ENCODE measurements around the gene PLN. TPM values are rescaled to one million over a fixed set of nuclear protein-coding genes. Genes with fewer than 3 reads are reported as not detected.

PLN gene
- total RNA-seq, 4 donors from 2014 or later: 45.2 to 194 (median 155) TPM

DNA sequence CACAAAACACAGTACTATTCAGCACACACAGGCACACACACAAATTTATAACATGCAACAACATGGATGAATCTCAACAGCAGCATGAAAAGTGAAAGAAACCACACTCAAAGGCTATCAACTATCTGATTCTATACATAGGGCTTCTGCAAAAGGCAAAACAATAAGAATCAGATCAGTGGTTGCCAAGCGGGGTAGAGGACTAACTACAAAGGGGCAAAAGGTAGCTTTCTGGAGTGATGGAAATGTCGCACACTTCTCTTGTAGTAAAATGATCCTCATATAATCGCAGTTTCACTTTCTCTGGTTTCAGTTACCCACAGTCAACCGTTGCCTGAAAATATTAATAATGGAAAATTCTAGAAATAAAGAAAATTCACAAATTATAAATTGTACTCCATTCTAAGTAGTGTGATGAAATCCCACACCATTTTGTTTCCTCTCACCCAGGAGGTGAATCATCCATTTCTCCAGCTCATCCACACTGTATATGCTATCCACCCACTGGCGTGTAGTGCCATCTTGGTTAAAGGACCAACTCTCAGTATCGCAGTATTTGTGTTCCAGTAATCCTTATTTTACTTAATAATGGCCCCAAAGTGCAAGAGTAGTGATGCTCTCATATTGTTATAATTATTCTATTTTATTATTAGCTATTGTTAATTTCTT is 12.8 kb upstream of the PLN start:
- H3K36me3 ChIP-seq: no peaks in the 10 kb centered on the region
- no peak for TF ChIP-seq POLR2A (IDR thresholded peaks at IDR 0.05)
- TF ChIP-seq, protein P1, sequence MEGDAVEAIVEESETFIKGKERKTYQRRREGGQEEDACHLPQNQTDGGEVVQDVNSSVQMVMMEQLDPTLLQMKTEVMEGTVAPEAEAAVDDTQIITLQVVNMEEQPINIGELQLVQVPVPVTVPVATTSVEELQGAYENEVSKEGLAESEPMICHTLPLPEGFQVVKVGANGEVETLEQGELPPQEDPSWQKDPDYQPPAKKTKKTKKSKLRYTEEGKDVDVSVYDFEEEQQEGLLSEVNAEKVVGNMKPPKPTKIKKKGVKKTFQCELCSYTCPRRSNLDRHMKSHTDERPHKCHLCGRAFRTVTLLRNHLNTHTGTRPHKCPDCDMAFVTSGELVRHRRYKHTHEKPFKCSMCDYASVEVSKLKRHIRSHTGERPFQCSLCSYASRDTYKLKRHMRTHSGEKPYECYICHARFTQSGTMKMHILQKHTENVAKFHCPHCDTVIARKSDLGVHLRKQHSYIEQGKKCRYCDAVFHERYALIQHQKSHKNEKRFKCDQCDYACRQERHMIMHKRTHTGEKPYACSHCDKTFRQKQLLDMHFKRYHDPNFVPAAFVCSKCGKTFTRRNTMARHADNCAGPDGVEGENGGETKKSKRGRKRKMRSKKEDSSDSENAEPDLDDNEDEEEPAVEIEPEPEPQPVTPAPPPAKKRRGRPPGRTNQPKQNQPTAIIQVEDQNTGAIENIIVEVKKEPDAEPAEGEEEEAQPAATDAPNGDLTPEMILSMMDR (IDR thresholded peaks at IDR 0.05): no peak
- H3K27me3 ChIP-seq: no peaks in the 10 kb centered on the region
- no peak overlapping the region for H3K4me3 ChIP-seq
- intact Hi-C loops (cut with DNase I; ENCODE audit: low total_unique reads): no loop called here
- no peak for DNase-seq
- H3K27ac ChIP-seq: no peak overlapping the region
- no peaks in the 10 kb centered on the region for H3K9me3 ChIP-seq
- no peaks in the 10 kb centered on the region for H3K4me1 ChIP-seq

GRCh38 chr6:118536478-118536877 is 11.6 kb upstream of the PLN start:
- DNase-seq: no peak
- no peaks in the 10 kb centered on the region for H3K36me3 ChIP-seq
- H3K4me1 ChIP-seq: no peaks in the 10 kb centered on the region
- H3K9me3 ChIP-seq: no peaks in the 10 kb centered on the region
- intact Hi-C loops (cut with DNase I; ENCODE audit: low total_unique reads): no loop called here
- no peak overlapping the region for H3K4me3 ChIP-seq
- H3K27ac ChIP-seq: peak overlapping the region in 1 of 2 donors; percentile 35
- TF ChIP-seq, protein P1 (IDR thresholded peaks at IDR 0.05): no peak
- no peak for TF ChIP-seq POLR2A (IDR thresholded peaks at IDR 0.05)
- no peaks in the 10 kb centered on the region for H3K27me3 ChIP-seq

GRCh38 chr6:118537574-118537973 is 10.5 kb upstream of the PLN start:
- H3K27me3 ChIP-seq: no peaks in the 10 kb centered on the region
- H3K27ac ChIP-seq: peak overlapping the region in 1 of 2 donors; percentile 35
- H3K4me1 ChIP-seq: no peaks in the 10 kb centered on the region
- H3K4me3 ChIP-seq: no peak overlapping the region
- no peak for TF ChIP-seq POLR2A (IDR thresholded peaks at IDR 0.05)
- TF ChIP-seq, protein P1 (IDR thresholded peaks at IDR 0.05): no peak
- H3K36me3 ChIP-seq: no peaks in the 10 kb centered on the region
- H3K9me3 ChIP-seq: no peaks in the 10 kb centered on the region
- DNase-seq: no peak
- intact Hi-C loops (cut with DNase I; ENCODE audit: low total_unique reads): no loop called here

DNA sequence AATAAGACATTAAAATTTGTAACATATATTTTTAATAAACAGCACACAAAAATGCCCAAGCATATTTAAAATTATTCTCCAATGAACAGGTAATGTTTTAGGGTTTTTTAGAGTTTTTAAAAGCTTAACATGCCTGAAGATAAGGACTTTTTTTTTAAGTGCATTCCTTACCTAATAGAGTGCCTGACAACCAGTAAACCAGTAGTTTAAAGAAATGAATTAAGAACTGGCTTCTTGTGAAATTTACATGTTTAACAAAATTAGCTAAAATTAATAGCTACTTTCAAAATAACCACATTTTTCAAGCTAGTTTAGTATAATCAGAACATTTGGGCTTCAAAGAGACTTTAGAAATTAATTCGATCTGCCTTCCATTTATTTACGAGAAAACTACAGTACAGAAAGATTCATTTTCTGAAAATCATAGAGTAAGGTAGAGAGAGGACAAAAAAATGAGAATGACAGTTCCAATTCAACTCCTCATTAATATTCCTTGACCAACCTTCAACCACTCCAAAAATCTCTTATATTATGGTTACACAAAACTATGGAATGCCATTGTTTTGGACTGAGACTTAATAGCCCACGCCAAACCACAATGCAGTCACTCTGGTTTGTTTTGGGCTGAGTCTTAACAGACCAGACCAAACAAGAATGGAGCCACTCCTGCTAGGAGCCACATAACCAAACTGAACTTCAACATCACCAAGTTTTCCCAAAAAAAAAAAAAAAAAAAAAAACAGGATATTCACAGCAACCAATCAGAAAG is 5.7 kb upstream of the PLN start:
- Histone ChIP-seq H3K36me3 (no peaks in the 10 kb centered on the region), H3K27ac (peak overlapping the region in 1 of 2 donors; percentile 38), H3K9me3 (no peaks in the 10 kb centered on the region), H3K4me1 (no peaks in the 10 kb centered on the region), H3K27me3 (no peaks in the 10 kb centered on the region), H3K4me3 (no peak overlapping the region)
- TF ChIP-seq POLR2A (IDR thresholded peaks at IDR 0.05): no peak
- TF ChIP-seq, protein P1 (IDR thresholded peaks at IDR 0.05): no peak
- intact Hi-C loops (cut with DNase I; ENCODE audit: low total_unique reads): no loop called here
- no peak for DNase-seq

GRCh38 chr6:118544105-118544504 is 4.0 kb upstream of the PLN start:
- DNase-seq: no peak
- intact Hi-C loops (cut with DNase I; ENCODE audit: low total_unique reads): no loop called here
- H3K4me1 ChIP-seq: no peaks in the 10 kb centered on the region
- no peak overlapping the region for H3K4me3 ChIP-seq
- TF ChIP-seq POLR2A (IDR thresholded peaks at IDR 0.05): no peak
- TF ChIP-seq, protein P1 (IDR thresholded peaks at IDR 0.05): no peak
- no peaks in the 10 kb centered on the region for H3K27me3 ChIP-seq
- H3K9me3 ChIP-seq: no peaks in the 10 kb centered on the region
- H3K36me3 ChIP-seq: no peaks in the 10 kb centered on the region
- H3K27ac ChIP-seq: peak overlapping the region in 1 of 2 donors; percentile 72

Data from uterus (tissue), 4 donors.